ENCODE results near the gene UTRN. TPM values are rescaled to one million over a fixed set of nuclear protein-coding genes. Genes with fewer than 3 reads are reported as not detected.

The UTRN gene
- total RNA-seq, 1 donor = 132 TPM

DNA sequence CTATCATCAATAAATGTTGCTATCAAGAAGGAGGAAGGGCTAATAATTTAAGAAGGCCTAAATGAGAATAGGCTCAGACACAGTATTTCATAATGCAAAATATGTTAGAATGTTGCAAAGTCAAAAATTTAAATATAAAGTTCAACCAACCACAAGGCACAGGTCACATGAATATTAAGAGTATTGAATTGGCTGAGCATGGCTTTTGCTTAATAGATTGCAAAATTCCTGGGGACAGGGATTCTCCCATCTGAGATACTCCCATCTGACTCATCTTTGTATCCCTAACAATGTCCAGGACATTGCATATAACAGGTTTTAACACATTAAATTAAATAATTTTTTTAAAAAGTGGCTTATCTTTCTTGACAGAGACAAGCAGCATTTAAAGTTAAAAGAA lies 32.9 kb upstream of the UTRN start:
- DNase-seq (ENCODE audit: low read depth) = peak; percentile 38
- TF ChIP-seq, protein P1, sequence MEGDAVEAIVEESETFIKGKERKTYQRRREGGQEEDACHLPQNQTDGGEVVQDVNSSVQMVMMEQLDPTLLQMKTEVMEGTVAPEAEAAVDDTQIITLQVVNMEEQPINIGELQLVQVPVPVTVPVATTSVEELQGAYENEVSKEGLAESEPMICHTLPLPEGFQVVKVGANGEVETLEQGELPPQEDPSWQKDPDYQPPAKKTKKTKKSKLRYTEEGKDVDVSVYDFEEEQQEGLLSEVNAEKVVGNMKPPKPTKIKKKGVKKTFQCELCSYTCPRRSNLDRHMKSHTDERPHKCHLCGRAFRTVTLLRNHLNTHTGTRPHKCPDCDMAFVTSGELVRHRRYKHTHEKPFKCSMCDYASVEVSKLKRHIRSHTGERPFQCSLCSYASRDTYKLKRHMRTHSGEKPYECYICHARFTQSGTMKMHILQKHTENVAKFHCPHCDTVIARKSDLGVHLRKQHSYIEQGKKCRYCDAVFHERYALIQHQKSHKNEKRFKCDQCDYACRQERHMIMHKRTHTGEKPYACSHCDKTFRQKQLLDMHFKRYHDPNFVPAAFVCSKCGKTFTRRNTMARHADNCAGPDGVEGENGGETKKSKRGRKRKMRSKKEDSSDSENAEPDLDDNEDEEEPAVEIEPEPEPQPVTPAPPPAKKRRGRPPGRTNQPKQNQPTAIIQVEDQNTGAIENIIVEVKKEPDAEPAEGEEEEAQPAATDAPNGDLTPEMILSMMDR (IDR thresholded peaks at IDR 0.05; ENCODE audit: insufficient read depth, low read depth, low read length) = no peak
- H3K4me3 ChIP-seq (ENCODE audit: low read depth, low read length) = no peak overlapping the region

DNA sequence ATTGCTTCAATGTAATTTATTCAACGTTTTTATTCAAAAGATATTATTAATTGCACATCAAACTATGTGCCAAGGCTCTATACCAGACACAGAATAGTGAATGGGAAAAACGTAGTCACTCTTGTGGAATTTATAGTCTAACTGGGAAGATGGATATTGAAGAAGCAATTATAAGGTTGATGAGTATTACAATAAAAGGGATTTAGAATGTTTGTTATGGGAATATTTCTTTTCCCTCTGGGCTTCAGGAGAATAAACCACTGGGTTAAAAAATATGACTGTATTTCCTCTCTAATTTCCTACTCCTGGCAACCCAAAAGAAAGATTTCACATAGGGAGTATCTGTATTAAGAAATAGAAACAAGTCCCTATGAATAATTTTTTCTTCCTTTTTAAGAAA lies 25.1 kb upstream of the UTRN start:
- no peak for DNase-seq (ENCODE audit: low read depth)
- TF ChIP-seq, protein P1 (IDR thresholded peaks at IDR 0.05; ENCODE audit: insufficient read depth, low read depth, low read length) = no peak

DNA sequence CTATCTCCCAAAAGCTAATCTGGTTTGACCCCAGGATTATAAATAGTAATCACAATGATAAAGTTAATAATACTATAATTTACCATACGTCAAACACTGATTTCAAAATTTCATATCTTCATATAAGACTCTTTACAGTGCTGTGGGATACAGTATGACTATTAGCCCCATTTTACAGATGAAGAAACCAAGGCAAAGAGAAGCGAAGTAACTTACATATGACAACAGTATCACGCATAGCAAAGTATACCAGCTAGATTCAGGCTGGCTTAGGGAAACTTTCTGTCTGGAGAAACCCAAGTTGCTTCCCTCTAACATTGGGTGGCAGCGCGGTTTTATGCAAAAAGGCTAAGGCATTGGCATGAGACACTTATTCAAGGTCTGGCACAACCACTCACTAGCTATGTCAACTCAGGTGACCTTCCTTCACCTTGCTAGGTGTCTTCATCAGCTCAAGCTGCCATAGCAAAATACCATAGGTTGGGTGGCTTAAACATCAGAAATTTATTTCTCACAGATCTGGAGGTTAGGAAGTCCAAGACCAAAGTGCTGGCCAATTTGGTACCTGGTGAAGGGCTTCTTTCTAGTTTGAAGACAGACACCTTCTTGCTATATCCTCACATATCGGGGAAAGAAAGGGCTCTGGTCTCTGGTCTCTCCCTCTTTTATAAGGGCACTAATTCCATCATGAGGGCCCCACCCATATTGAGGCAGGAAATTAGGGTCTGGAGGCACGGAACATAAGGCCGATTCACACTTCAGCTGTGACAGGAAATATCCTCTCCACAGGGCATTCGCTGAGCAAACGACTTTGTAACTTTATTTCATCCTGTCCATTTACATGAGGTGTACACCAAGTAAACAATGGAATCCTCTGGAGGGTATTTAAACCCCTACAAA lies 22.4 kb upstream of the UTRN start:
- no peak overlapping the region for H3K4me3 ChIP-seq (ENCODE audit: low read depth, low read length)
- TF ChIP-seq, protein P1 (IDR thresholded peaks at IDR 0.05; ENCODE audit: insufficient read depth, low read depth, low read length) = no peak
- DNase-seq (ENCODE audit: low read depth) = no peak

More for the DNA sequence above, 25.1 kb upstream of the UTRN start:
- H3K4me3 ChIP-seq (ENCODE audit: low read depth, low read length) = no peak overlapping the region

DNA sequence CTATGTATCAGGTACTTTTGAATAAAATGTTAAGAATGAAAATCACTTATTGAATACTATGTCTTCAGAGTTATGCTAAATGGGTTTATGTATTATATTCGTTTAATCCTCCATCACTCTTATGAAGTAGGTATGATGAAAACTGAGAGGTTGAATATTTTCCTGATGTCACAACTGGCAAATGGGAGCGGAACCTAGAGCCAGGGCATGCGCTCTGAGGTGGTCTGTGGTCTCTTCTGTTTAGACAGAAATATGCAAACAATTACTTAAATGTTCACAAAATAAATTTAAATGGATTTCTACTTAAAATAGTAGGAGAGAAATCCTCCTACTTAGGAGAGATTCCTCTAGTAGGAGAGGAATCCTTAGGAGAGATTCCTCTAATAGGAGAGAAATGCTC lies 21.3 kb upstream of the UTRN start:
- no peak overlapping the region for H3K4me3 ChIP-seq (ENCODE audit: low read depth, low read length)
- TF ChIP-seq, protein P1 (IDR thresholded peaks at IDR 0.05; ENCODE audit: insufficient read depth, low read depth, low read length) = no peak
- peak; percentile 20 for DNase-seq (ENCODE audit: low read depth)

DNA sequence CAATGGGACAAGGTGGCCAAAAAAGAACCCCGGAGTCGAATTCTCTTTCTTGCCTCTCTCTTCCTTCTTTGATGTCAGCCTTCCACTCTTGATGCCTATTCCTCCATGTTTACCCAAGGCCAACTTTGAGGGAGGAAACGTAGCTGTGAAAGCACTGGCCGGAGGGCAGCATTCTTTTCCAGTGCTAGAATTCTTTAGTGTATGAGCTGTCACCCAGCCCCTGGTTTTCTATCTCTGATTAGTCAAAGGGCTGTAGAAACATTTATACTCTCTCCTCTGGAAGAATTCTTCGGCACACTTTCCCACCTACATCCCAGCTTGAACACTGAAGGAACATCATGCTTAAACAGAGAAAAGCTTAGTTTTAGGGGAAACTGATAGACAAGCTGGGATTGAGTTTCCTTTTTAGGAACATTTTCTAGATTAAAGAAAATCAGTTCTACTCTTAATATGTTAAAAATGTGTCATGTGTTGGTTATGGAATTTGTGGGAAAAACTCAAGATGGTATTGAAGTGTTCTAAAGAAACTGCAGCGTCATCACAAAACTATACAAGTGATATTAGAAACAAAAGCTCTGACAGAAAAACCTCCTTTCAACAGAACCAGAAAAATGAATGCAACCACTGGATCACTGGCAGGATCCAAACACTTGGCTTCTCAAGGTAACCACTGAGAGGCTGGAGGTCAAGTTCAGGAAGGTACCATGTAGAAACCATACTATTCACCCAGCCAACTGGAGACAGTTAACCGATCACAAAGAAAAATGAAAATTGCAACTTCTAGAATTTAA lies 20.7 kb upstream of the UTRN start:
- H3K4me3 ChIP-seq (ENCODE audit: low read depth, low read length) = no peak overlapping the region
- TF ChIP-seq, protein P1 (IDR thresholded peaks at IDR 0.05; ENCODE audit: insufficient read depth, low read depth, low read length) = no peak
- peak; percentile 85 for DNase-seq (ENCODE audit: low read depth)

DNA sequence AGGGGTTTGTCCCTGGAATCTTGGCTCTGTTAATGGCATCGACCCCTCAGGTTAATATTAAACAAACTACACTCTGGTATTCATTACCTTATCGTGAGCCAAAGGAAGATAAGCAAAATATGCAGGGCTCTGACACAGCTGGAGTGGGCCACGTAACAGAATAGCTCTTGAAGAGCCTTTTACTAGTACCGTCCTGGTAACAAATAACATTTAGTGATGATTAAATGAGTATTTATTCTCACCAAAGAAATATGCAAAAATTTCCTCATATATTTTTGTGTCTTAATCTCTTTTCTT lies 20.1 kb upstream of the UTRN start:
- no peak overlapping the region for H3K4me3 ChIP-seq (ENCODE audit: low read depth, low read length)
- no peak for DNase-seq (ENCODE audit: low read depth)
- TF ChIP-seq, protein P1 (IDR thresholded peaks at IDR 0.05; ENCODE audit: insufficient read depth, low read depth, low read length) = no peak
